Body of pancreas (tissue), 4 donors: Measurements from ENCODE around the gene RAB11A. TPM values are rescaled to one million over a fixed set of nuclear protein-coding genes. Genes with fewer than 3 reads are reported as not detected.

ENCODE experiments used
- ATAC-seq: fragments of 150-250 bp; one replicate; pipeline ENCODE4 v1.9.1; 2016
- DNase-seq, 4 donors: peaks; one replicate each; pipeline ENCODE4 v3.0.0-alpha.2; 2019
- H3K27ac ChIP-seq, 4 donors: fragments of 200-600 bp; sonication (generic); 1 replicate in 3 of 4; 2 replicates in 1 of 4; pipeline versions ENCODE4 v1.5.1 to v1.6.1; 2016 to 2019; ENCODE audit warnings: mild to moderate bottlenecking in 1 of 4, mixed read lengths in 1 of 4, moderate library complexity in 1 of 4
- H3K27me3 ChIP-seq, 2 donors: fragments of 200-600 bp; sonication (generic); one replicate each; pipeline ENCODE4 v1.6.0; 2016; ENCODE audit warnings: mild to moderate bottlenecking in 1 of 2
- H3K36me3 ChIP-seq, 2 donors: fragments of 200-600 bp; sonication (generic); replicated peaks in 1 of 2; 2 replicates each; pipeline ENCODE4 v1.5.1; 2016; ENCODE audit warnings: low read depth in 2 of 2; ENCODE audit not compliant: insufficient read depth in 1 of 2
- H3K4me1 ChIP-seq: fragments of 200-600 bp; sonication (generic); one replicate; pipeline ENCODE4 v1.6.0; 2016
- H3K4me3 ChIP-seq, 2 donors: fragments of 200-600 bp; sonication (generic); 1 replicate in 1 of 2; 2 replicates in 1 of 2; pipeline ENCODE4 v1.5.1; 2016 to 2019
- H3K9me3 ChIP-seq, 3 donors: fragments of 200-600 bp; sonication (generic); 1 replicate in 2 of 3; 2 replicates in 1 of 3; pipeline ENCODE4 v1.5.1; 2016
- POLR2A ChIP-seq, 3 donors: fragments of 450-650 bp; IDR thresholded peaks; one replicate each; pipeline ENCODE4 v1.6.1; 2016; ENCODE audit warnings: antibody characterized with exemption in 3 of 3, mild to moderate bottlenecking in 2 of 3
- WGBS, 2 donors: methylation state at CpG; one replicate each; pipeline ENCODE4 v1.1.5; 2017; 5-methylcytosine and 5-hydroxymethylcytosine counted together
- intact Hi-C: fragments of 100-400 bp; cut with DNase I; formaldehyde crosslinking; loops from one replicate; pipeline ENCODE4 v1.15.1; 2023
- total RNA-seq, 2 donors: library from RNA; depleted of rRNA; stranded (reverse); fragments of >200 nt; gene quantifications; one replicate each; pipeline ENCODE4 v1.1.0, GENCODE V29; 2016
- TF ChIP-seq, protein P1 (sequence below), 7 experiments: fragments of 450-650 bp in 4 of 7; fragments of 200-600 bp in 3 of 7; sonication (generic) in 3 of 7; IDR thresholded peaks; one replicate each; pipeline ENCODE4 v1.5.1; 2016 to 2019; ENCODE audit warnings: antibody characterized with exemption in 7 of 7

Gene RAB11A
- total RNA-seq = 10 to 100 TPM; 35.3 to 39.4 TPM

DNA sequence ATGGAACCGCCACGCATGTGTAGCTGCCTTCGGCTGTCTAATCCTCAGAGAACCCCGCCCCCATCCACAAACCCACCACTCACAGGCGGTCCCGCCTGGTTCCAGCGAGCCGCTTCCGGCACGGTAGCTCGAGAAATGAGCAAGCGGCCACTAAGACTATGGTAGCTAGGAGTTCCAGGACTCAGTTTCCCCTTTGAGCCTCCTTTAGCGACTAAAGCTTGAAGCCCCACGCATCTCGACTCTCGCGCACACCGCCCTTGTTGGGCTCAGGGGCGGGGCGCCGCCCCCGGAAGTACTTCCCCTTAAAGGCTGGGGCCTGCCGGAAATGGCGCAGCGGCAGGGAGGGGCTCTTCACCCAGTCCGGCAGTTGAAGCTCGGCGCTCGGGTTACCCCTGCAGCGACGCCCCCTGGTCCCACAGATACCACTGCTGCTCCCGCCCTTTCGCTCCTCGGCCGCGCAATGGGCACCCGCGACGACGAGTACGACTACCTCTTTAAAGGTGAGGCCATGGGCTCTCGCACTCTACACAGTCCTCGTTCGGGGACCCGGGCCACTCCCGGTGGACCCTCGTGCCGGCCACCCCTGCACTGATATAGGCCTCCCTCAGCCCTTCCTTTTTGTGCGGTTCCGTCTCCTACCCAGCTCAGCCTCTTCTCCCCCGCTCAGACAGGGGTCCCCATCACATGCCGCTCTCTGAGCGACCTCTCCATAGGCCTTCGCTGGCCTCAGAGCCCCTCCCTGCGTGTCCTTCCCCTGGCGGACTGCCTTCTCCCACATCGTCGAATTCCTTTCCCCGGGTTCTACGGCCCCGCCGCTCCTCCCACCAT lies at the start of gene RAB11A:
Gene RAB11A, plus strand, starts transcription at position 366 of the 828 bp plus-strand sequence. Its CDS starts 95 bp downstream, at position 461.
- TF ChIP-seq, protein P1, sequence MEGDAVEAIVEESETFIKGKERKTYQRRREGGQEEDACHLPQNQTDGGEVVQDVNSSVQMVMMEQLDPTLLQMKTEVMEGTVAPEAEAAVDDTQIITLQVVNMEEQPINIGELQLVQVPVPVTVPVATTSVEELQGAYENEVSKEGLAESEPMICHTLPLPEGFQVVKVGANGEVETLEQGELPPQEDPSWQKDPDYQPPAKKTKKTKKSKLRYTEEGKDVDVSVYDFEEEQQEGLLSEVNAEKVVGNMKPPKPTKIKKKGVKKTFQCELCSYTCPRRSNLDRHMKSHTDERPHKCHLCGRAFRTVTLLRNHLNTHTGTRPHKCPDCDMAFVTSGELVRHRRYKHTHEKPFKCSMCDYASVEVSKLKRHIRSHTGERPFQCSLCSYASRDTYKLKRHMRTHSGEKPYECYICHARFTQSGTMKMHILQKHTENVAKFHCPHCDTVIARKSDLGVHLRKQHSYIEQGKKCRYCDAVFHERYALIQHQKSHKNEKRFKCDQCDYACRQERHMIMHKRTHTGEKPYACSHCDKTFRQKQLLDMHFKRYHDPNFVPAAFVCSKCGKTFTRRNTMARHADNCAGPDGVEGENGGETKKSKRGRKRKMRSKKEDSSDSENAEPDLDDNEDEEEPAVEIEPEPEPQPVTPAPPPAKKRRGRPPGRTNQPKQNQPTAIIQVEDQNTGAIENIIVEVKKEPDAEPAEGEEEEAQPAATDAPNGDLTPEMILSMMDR (IDR thresholded peaks at IDR 0.05) = peak in 4 of 7 experiments; percentile 20 to 49 (median 46)
- peak; percentile 85 to 98 (median 95) for TF ChIP-seq POLR2A (IDR thresholded peaks at IDR 0.05)
- intact Hi-C loops = no loop called here
- H3K4me3 ChIP-seq = peak within 1 kb of the TSS; percentile 83 to 88
- H3K27ac ChIP-seq = peak within 1 kb of the TSS; percentile 89 to 96 (median 94)
- DNase-seq (peak; percentile 95 to 97 (median 96)), ATAC-seq (peak; percentile 96)
- WGBS, 2 donors = 0 to 1% methylated on average over 22 to 62 of the region's 62 CpGs
- no peaks in the 10 kb centered on the region for H3K9me3 ChIP-seq
- no peaks in the 10 kb centered on the region for H3K27me3 ChIP-seq
- H3K36me3 ChIP-seq = no peaks in the 10 kb centered on the region
- H3K4me1 ChIP-seq = peaks cover 28% of the 10 kb centered on the region

DNA sequence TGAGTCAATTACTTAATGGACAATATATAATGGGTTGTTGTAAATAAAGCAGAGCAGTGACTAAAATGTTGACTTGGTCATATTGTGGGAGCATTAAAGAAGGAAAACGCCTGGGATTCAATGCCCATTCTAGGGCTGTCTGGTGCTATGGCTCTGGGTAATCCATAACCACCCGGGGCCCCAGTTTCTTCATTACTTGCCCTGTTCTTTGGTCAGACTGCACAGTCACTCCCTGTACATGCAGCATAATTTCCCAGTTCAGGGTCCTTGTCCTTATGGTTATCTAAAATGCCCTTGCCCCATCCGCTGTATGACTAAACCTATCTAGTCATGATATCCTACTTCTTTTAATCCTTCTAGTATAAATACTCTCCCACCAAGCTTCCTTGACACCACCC lies 49.7 kb upstream of the RAB11A start:
- ATAC-seq = no peak
- intact Hi-C loops = no loop called here
- no peaks in the 10 kb centered on the region for H3K27me3 ChIP-seq
- peaks cover 7% of the 10 kb centered on the region for H3K4me1 ChIP-seq
- no peak for DNase-seq
- H3K27ac ChIP-seq = no peak overlapping the region
- WGBS, 2 donors = 87 to 89% methylated on average over 3 of the region's 3 CpGs
- TF ChIP-seq, protein P1 (IDR thresholded peaks at IDR 0.05) = no peak
- no peak for TF ChIP-seq POLR2A (IDR thresholded peaks at IDR 0.05)
- no peak overlapping the region for H3K4me3 ChIP-seq
- H3K36me3 ChIP-seq = no peaks in the 10 kb centered on the region
- no peaks in the 10 kb centered on the region for H3K9me3 ChIP-seq

DNA sequence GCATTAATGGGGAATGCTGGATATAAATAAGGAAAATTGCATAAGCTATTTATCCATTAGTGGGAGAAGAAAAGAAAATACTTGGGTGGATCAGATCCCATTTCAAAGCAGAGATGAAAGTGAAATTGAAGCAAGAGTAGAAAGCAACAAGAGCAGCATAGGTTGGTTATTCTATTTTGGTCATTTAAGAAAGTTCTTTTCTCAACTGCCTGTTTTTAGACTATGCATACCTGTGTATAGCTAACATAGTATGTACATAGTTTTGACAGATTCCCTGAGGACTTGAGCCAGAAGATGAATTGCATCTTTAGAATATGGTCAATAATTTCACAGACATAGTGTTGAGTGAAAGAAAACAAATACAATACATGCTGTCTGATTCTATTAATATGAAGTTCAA lies 48.2 kb upstream of the RAB11A start:
- Histone ChIP-seq H3K27ac (no peak overlapping the region), H3K9me3 (no peaks in the 10 kb centered on the region), H3K36me3 (no peaks in the 10 kb centered on the region), H3K4me3 (no peak overlapping the region), H3K27me3 (no peaks in the 10 kb centered on the region), H3K4me1 (peaks cover 13% of the 10 kb centered on the region)
- TF ChIP-seq POLR2A (IDR thresholded peaks at IDR 0.05) = no peak
- TF ChIP-seq, protein P1 (IDR thresholded peaks at IDR 0.05) = no peak
- no peak for ATAC-seq
- no peak for DNase-seq
- intact Hi-C loops = no loop called here

DNA sequence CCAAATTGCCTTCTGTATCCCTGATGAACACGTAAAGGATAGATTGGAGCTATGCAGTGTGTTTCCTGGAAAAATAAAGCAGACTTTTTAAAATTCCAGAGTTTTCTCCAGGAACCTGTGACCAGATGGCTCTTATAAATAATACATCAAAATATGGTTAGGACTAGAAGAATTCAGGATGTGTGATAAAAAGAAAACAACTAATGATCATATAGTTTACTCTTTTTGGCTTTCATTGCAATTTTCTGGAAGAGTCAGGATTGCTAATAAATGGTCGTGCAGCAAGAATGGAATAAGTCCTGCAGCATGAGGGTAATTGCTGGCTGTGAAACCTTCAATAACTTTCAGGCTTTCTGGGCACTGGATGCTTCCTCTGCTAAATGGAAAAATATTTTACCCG lies 47.0 kb upstream of the RAB11A start:
- H3K4me3 ChIP-seq = no peak overlapping the region
- no peak for TF ChIP-seq POLR2A (IDR thresholded peaks at IDR 0.05)
- TF ChIP-seq, protein P1 (IDR thresholded peaks at IDR 0.05) = no peak
- no peaks in the 10 kb centered on the region for H3K9me3 ChIP-seq
- no peak for DNase-seq
- H3K36me3 ChIP-seq = no peaks in the 10 kb centered on the region
- no peaks in the 10 kb centered on the region for H3K27me3 ChIP-seq
- intact Hi-C loops = no loop called here
- WGBS, 2 donors = 84 to 89% methylated on average over 3 of the region's 3 CpGs
- H3K4me1 ChIP-seq = peaks cover 13% of the 10 kb centered on the region
- no peak for ATAC-seq
- no peak overlapping the region for H3K27ac ChIP-seq
